Karpas-422 (cell line): ENCODE measurements around the gene PODNL1. TPM values are rescaled to one million over a fixed set of nuclear protein-coding genes. Genes with fewer than 3 reads are reported as not detected.
"Not testable (repeated sequence)": the region's sequence is repeated elsewhere in the genome, so short reads cannot be mapped to it uniquely, and the experiment has no call there.

Experiments
- DNase-seq: peaks from one replicate; pipeline ENCODE4 v3.0.0-alpha.2; 2015
- H2AFZ ChIP-seq: fragments of 200-600 bp; sonication (generic); 2 replicates; pipeline ENCODE4 v1.6.1; 2014; ENCODE audit warnings: antibody characterized with exemption, low read length, mixed read lengths
- H3K27ac ChIP-seq: fragments of 200-600 bp; sonication (generic); 2 replicates; pipeline ENCODE4 v1.5.1; 2014; ENCODE audit warnings: mild to moderate bottlenecking, low read length, moderate library complexity
- H3K27me3 ChIP-seq: fragments of 200-600 bp; sonication (generic); 2 replicates; pipeline ENCODE4 v1.6.1; 2014; ENCODE audit warnings: low read length, mixed read lengths
- H3K36me3 ChIP-seq: fragments of 200-600 bp; sonication (generic); 2 replicates; pipeline ENCODE4 v1.6.1; 2014; ENCODE audit warnings: low read length, mixed read lengths; ENCODE audit not compliant: insufficient read depth
- H3K4me1 ChIP-seq: fragments of 200-600 bp; sonication (generic); 2 replicates; pipeline ENCODE4 v1.6.1; 2014; ENCODE audit warnings: mild to moderate bottlenecking, low read length, mixed read lengths
- H3K4me2 ChIP-seq: fragments of 200-600 bp; sonication (generic); 2 replicates; pipeline ENCODE4 v1.6.1; 2014; ENCODE audit warnings: low read length, low read depth, mild to moderate bottlenecking; ENCODE audit not compliant: poor library complexity, severe bottlenecking
- H3K4me3 ChIP-seq: fragments of 200-600 bp; sonication (generic); 2 replicates; pipeline ENCODE4 v1.5.1; 2014; ENCODE audit warnings: mild to moderate bottlenecking, antibody characterized with exemption, low read length, mixed read lengths
- H3K79me2 ChIP-seq: fragments of 200-600 bp; sonication (generic); 2 replicates; pipeline ENCODE4 v1.6.1; 2014; ENCODE audit warnings: mild to moderate bottlenecking, low read length, mixed read lengths
- H3K9ac ChIP-seq: fragments of 200-600 bp; sonication (generic); 2 replicates; pipeline ENCODE4 v1.6.0; 2014; ENCODE audit warnings: low read length
- H3K9me2 ChIP-seq: fragments of 200-600 bp; sonication (generic), shearing (Covaris generic); replicated peaks from 2 replicates; pipeline ENCODE4 v1.6.0; 2014; ENCODE audit warnings: mild to moderate bottlenecking, low read length, moderate library complexity; ENCODE audit not compliant: insufficient read depth
- H3K9me3 ChIP-seq: fragments of 300-700, 200-600 bp; sonication (generic); 2 replicates; pipeline ENCODE4 v1.6.1; 2014; ENCODE audit warnings: low read length, mixed read lengths
- H4K20me1 ChIP-seq: fragments of 200-600 bp; sonication (generic); 2 replicates; pipeline ENCODE4 v1.6.1; 2014; ENCODE audit warnings: mild to moderate bottlenecking, antibody characterized with exemption, low read length, low read depth; ENCODE audit not compliant: insufficient read depth
- total RNA-seq: library from RNA; depleted of rRNA; stranded (reverse); fragments of >200 nt; shearing (Covaris generic); gene quantifications from 2 replicates; pipeline ENCODE4 v1.2.3, GENCODE V29; 2014; ENCODE audit warnings: low replicate concordance

PODNL1 gene
- total RNA-seq, 1 experiment from 2014 or later = not detected

DNA sequence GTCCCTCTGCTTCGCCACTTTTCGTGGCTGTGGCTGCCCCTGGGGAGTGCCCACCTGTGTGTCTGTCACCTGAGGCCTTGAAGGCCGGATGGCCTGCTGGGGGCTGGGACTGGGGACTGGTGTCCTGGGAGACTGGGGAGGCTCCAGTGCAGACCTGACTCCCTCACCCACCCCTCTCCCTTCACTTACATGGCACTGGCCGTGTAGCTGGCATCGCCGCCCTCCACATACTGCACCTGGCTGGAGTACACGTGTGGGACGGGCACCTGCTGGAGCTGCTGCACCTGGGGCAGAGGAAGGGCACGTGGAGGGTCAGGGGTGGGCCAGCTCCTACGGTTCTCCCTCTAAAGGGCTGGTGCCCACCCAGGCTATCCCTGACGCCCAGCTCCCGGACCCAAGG, 39.6 kb upstream of the PODNL1 start:
- H3K4me1 ChIP-seq = peaks cover 26% of the 10 kb centered on the region
- no peaks in the 10 kb centered on the region for H3K9me2 ChIP-seq
- DNase-seq = no peak
- H3K79me2 ChIP-seq = no peaks in the 10 kb centered on the region
- H3K4me3 ChIP-seq = no peak overlapping the region
- no peak overlapping the region for H3K9ac ChIP-seq
- no peaks in the 10 kb centered on the region for H3K27me3 ChIP-seq
- H3K36me3 ChIP-seq = no peaks in the 10 kb centered on the region
- no peak overlapping the region for H3K4me2 ChIP-seq
- H2AFZ ChIP-seq = no peak overlapping the region
- H3K9me3 ChIP-seq = no peaks in the 10 kb centered on the region
- no peak overlapping the region for H3K27ac ChIP-seq
- no peaks in the 10 kb centered on the region for H4K20me1 ChIP-seq

DNA sequence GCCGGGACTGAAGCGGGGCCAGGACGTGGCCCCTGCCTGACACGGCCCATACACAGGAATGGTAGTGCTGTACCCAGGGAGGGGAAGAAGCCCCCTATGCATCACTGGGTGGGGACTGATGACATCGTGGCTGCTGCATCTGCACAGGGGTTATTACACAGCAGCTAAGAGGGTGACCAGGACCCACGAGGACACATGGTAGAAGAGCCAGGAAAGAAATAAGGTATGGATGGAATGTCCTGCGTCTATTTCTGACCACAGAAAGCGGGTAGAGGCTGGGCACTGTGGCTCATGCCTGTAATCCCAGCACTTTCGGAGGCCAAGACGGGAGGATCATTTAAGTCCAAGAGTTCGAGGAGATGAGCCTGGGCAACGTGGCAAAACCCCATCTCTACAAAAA, 38.2 kb upstream of the PODNL1 start:
- H4K20me1 ChIP-seq = no peaks in the 10 kb centered on the region
- no peaks in the 10 kb centered on the region for H3K9me3 ChIP-seq
- H3K27ac ChIP-seq = no peak overlapping the region
- no peaks in the 10 kb centered on the region for H3K79me2 ChIP-seq
- H3K4me1 ChIP-seq = peaks cover 25% of the 10 kb centered on the region
- no peak overlapping the region for H3K4me3 ChIP-seq
- no peaks in the 10 kb centered on the region for H3K27me3 ChIP-seq
- H3K4me2 ChIP-seq = no peak overlapping the region
- no peaks in the 10 kb centered on the region for H3K36me3 ChIP-seq
- H3K9me2 ChIP-seq = no peaks in the 10 kb centered on the region
- no peak overlapping the region for H3K9ac ChIP-seq
- H2AFZ ChIP-seq = no peak overlapping the region
- no peak for DNase-seq

DNA sequence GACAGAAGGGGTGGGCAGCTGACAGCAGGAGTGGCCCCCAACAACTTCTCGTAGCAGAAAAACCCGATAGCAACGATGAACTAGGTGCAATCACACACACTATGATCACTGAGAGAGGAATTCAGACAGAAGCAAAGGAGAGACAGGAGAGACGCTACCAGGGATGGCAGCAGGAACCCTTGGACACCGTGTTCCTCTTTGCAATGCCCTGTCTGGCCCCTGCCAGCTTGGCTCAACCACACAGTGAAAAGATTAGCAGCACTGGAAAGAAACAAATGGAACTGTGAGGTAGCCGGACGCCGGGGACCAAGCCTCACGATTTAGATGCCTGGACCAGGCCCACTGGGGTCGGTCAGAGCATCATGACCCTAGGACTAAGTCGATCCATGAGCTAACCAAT, 37.7 kb upstream of the PODNL1 start:
- Histone ChIP-seq H3K9me3 (no peaks in the 10 kb centered on the region), H3K27ac (no peak overlapping the region)

GRCh38 chr19:13974073-13974472, 35.9 kb upstream of the PODNL1 start:
- H3K79me2 ChIP-seq = no peaks in the 10 kb centered on the region
- peak overlapping the region; percentile 59 for H3K4me2 ChIP-seq
- H2AFZ ChIP-seq = peak overlapping the region; percentile 38; the same call in 1 of the 2 replicates
- no peaks in the 10 kb centered on the region for H3K9me2 ChIP-seq
- H3K9me3 ChIP-seq = no peaks in the 10 kb centered on the region
- DNase-seq = peak; percentile 94
- no peaks in the 10 kb centered on the region for H3K27me3 ChIP-seq
- H3K4me3 ChIP-seq = peak overlapping the region; percentile 12; the same call in 1 of the 2 replicates
- peak overlapping the region; percentile 34; the same call in 1 of the 2 replicates for H3K9ac ChIP-seq
- peaks cover 11% of the 10 kb centered on the region for H3K4me1 ChIP-seq
- no peaks in the 10 kb centered on the region for H3K36me3 ChIP-seq
- H3K27ac ChIP-seq = no peak overlapping the region
- no peaks in the 10 kb centered on the region for H4K20me1 ChIP-seq

More for the DNA sequence above, 37.7 kb upstream of the PODNL1 start:
- Histone ChIP-seq H3K4me1 (peaks cover 25% of the 10 kb centered on the region), H3K9ac (no peak overlapping the region), H3K79me2 (no peaks in the 10 kb centered on the region), H3K27me3 (no peaks in the 10 kb centered on the region), H2AFZ (no peak overlapping the region), H3K36me3 (no peaks in the 10 kb centered on the region), H3K4me3 (no peak overlapping the region), H3K4me2 (no peak overlapping the region), H4K20me1 (no peaks in the 10 kb centered on the region), H3K9me2 (no peaks in the 10 kb centered on the region)
- no peak for DNase-seq

DNA sequence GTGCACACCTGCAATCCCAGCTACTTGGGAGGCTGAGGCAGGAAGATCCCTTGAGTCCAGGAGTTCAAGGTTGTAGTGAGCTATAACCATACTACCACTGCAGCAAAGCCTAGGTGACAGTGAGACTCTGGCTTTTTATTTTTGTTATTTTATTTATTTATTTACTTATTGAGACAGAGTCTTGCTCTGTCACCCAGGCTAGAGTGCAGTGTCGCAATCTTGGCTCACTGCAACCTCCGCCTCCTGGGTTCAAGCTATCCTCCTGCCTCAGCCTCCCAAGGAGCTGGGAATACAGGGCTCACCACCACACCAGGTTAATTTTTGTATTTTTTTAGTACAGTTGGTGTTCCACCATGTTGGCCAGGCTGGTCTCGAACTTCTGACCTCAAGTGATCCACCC, 35.3 kb upstream of the PODNL1 start:
- not testable (repeated sequence) for H3K27ac ChIP-seq, H3K4me3 ChIP-seq, H3K9me2 ChIP-seq, H3K4me1 ChIP-seq, DNase-seq, H4K20me1 ChIP-seq, H3K9ac ChIP-seq, H3K27me3 ChIP-seq, H3K36me3 ChIP-seq, H3K79me2 ChIP-seq, H3K9me3 ChIP-seq, H2AFZ ChIP-seq
- H3K4me2 ChIP-seq = peak overlapping the region; percentile 59

DNA sequence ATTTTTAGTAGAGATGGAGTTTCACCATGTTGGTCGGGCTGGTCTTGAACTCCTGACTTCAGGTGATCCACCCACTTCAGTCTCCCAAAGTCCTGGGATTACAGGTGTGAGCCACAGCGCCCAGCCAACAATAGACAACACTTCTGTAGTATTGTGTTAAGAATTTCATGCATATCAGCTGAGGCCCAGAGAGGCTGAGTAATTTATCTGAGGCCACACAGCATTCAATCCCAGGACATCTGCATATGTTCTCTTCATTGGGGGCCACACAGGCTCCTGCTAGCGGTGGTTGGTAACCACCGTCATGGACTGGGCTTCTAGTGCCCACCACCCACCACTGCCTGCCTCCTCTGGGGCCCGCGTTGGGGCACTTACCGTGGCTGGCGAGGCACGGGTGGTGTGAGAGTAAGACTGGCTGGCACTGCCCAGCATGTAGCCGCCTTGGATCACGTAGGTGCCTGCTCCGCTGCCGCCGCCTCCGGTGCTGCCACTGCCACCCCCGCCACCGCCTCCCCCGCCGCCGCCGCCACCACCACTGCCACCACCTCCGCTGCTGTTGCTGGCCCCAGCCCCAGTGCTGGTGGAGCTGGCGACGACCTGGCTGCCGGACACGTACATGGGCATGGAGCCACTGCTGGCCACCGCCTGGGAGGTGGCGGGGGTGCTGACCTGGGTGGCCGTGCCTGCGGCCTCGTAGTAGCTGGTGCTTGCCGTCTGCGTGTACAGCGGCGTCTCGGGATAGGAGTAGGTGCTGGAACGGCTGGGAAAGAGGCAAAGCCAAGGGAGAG, 34.3 kb upstream of the PODNL1 start:
- Histone ChIP-seq H4K20me1 (no peaks in the 10 kb centered on the region), H3K9ac (no peak overlapping the region), H3K36me3 (no peaks in the 10 kb centered on the region), H3K4me3 (no peak overlapping the region), H3K79me2 (no peaks in the 10 kb centered on the region), H3K27me3 (no peaks in the 10 kb centered on the region), H3K9me3 (no peaks in the 10 kb centered on the region), H3K27ac (no peak overlapping the region), H3K9me2 (no peaks in the 10 kb centered on the region), H2AFZ (no peak overlapping the region), H3K4me1 (peaks cover 10% of the 10 kb centered on the region), H3K4me2 (no peak overlapping the region)
- no peak for DNase-seq

- H3K79me2 ChIP-seq, H3K4me3 ChIP-seq, H3K9me3 ChIP-seq, H3K4me2 ChIP-seq, H3K9ac ChIP-seq, H2AFZ ChIP-seq, DNase-seq, H3K27ac ChIP-seq, H3K27me3 ChIP-seq, H3K36me3 ChIP-seq, H3K9me2 ChIP-seq, H3K4me1 ChIP-seq, H4K20me1 ChIP-seq: not testable (repeated sequence)
These were observed 33.7 kb upstream of the PODNL1 start for GRCh38 chr19:13971868-13972267.

GRCh38 chr19:13969897-13970296, 31.7 kb upstream of the PODNL1 start:
- H4K20me1 ChIP-seq = no peaks in the 10 kb centered on the region
- H3K4me2 ChIP-seq = no peak overlapping the region
- no peaks in the 10 kb centered on the region for H3K27me3 ChIP-seq
- no peak overlapping the region for H3K4me3 ChIP-seq
- no peak for DNase-seq
- no peaks in the 10 kb centered on the region for H3K9me2 ChIP-seq
- peaks cover 10% of the 10 kb centered on the region for H3K4me1 ChIP-seq
- no peak overlapping the region for H3K9ac ChIP-seq
- H2AFZ ChIP-seq = no peak overlapping the region
- no peaks in the 10 kb centered on the region for H3K79me2 ChIP-seq
- H3K9me3 ChIP-seq = no peaks in the 10 kb centered on the region
- H3K36me3 ChIP-seq = no peaks in the 10 kb centered on the region
- no peak overlapping the region for H3K27ac ChIP-seq
